Loucy (cell line): ENCODE results near the gene NKX1-1.

Experiments used
- CTCF ChIP-seq: fragments of 200-600 bp; sonication (generic); conservative IDR thresholded peaks from 2 replicates; pipeline ENCODE4 v1.5.1; 2014; ENCODE audit warnings: mild to moderate bottlenecking, antibody characterized with exemption, low read length
- EZH2phosphoT487 ChIP-seq: fragments of 200-600 bp; IDR thresholded peaks from 2 replicates; pipeline ENCODE4 v1.6.1; 2018; ENCODE audit warnings: antibody characterized with exemption, mild to moderate bottlenecking, moderate library complexity, borderline replicate concordance

DNA sequence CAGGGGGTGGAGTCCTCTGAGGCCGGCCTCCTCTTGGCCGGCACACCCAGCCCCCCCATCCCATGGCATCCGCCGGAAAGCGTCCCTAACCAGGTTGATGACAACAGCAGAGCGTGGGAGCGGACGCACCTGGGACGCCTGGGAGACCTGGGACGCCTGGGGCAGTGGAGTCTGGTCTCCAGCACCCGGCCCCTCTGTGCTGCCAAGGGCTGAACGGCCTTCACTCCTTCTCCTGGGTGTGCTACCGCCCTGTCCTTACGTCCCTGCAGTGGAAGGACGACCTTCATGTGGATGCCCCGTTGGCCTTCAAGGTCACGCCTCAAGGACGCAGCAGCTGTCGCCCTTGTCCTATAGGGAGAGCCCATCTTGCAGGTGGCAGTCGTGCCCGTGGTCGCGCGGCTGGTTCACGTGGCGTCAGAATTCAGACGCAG lies 26.9 kb downstream of the NKX1-1 start:
- TF ChIP-seq CTCF (no peak), EZH2phosphoT487 (no peak)
